GM12872 (cell line): ENCODE measurements around the gene PRDX3.

Source experiments
- CTCF ChIP-seq: IDR thresholded peaks from 3 replicates; pipeline ENCODE4 v1.5.1; 2011; ENCODE audit warnings: low read depth, mild to moderate bottlenecking, low read length, moderate library complexity; ENCODE audit not compliant: insufficient read depth

PRDX3 gene

GRCh38 chr10:119138346-119139306, 40.0 kb downstream of the PRDX3 start:
- no peak for TF ChIP-seq CTCF

- no peak for TF ChIP-seq CTCF
Observed at GRCh38 chr10:119136084-119136483, 42.5 kb downstream of the PRDX3 start.

- no peak for TF ChIP-seq CTCF
Observed at GRCh38 chr10:119135513-119135881, 43.1 kb downstream of the PRDX3 start.

GRCh38 chr10:119133949-119134348, 44.7 kb downstream of the PRDX3 start:
- no peak for TF ChIP-seq CTCF

- no peak for TF ChIP-seq CTCF
Observed at GRCh38 chr10:119132521-119133345, 45.9 kb downstream of the PRDX3 start.

GRCh38 chr10:119131512-119132240, 46.9 kb downstream of the PRDX3 start:
- TF ChIP-seq CTCF, result no peak

GRCh38 chr10:119129721-119130120, 48.9 kb downstream of the PRDX3 start:
- TF ChIP-seq CTCF, result no peak
